ENCODE measurements around the gene CEP41.
"Not testable (repeated sequence)": the region's sequence is repeated elsewhere in the genome, so short reads cannot be mapped to it uniquely, and the experiment has no call there.

CEP41 gene

GRCh38 chr7:130454959-130455358 lies 14.1 kb upstream of the CEP41 start:
- H3K9me3 ChIP-seq (ENCODE audit: control insufficient read depth, low read length) = peaks cover 19% of the 10 kb centered on the region
- no peaks in the 10 kb centered on the region for H3K4me1 ChIP-seq (ENCODE audit: control insufficient read depth, insufficient read depth, low read length)
- no peak overlapping the region for H3K4me3 ChIP-seq (ENCODE audit: low read length)
- H3K9ac ChIP-seq (ENCODE audit: low read length) = no peak overlapping the region
- H3K27me3 ChIP-seq (replicated peaks; ENCODE audit: control insufficient read depth, insufficient read depth, low read length) = no peaks in the 10 kb centered on the region
- H3K36me3 ChIP-seq (ENCODE audit: control insufficient read depth, insufficient read depth, low read length, severe bottlenecking) = no peaks in the 10 kb centered on the region
- DNase-seq (ENCODE audit: low read depth) = no peak

DNA sequence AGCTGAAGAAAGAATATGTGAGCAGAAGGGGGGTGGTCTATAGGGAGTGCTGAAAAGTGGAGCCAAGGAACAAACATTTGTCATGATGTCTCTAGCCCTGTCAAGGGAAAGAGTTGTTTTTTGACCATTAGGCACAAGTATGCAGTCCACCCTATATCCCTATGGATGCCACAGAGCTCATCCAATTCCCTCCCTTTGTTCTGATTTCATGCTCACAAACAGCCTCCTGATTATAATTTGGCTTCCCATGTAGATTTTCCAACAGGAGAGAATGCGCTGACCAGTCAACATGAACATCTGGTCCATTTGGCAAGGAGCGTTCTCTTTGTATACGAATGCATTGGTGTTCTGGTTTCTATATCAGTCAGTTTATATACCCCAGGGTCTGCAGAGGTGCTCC lies 12.1 kb upstream of the CEP41 start:
- H3K4me3 ChIP-seq (ENCODE audit: low read length) = no peak overlapping the region
- peaks cover 7% of the 10 kb centered on the region for H3K9me3 ChIP-seq (ENCODE audit: control insufficient read depth, low read length)
- no peaks in the 10 kb centered on the region for H3K27me3 ChIP-seq (replicated peaks; ENCODE audit: control insufficient read depth, insufficient read depth, low read length)
- no peak overlapping the region for H3K9ac ChIP-seq (ENCODE audit: low read length)
- no peaks in the 10 kb centered on the region for H3K4me1 ChIP-seq (ENCODE audit: control insufficient read depth, insufficient read depth, low read length)
- H3K36me3 ChIP-seq (ENCODE audit: control insufficient read depth, insufficient read depth, low read length, severe bottlenecking) = no peaks in the 10 kb centered on the region
- DNase-seq (ENCODE audit: low read depth) = no peak

DNA sequence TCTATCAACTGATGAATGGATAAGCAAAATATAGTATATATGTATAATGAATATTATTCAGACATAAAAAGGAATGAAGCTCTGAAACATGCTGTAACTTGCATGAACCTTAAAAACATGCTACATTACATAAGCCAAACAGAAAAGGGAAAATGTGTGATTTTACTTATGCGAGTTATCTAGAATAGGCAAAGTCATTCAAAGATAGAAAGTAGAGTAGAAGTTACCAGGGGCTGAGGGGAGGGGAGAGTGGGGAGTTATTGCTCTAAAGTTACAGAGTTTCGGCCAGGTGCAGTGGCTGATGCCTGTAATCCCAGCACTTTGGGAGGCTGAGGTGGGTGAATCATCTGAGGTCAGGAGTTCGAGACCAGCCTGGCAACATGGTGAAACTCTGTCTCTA lies 10.5 kb upstream of the CEP41 start:
- H3K4me1 ChIP-seq (ENCODE audit: control insufficient read depth, insufficient read depth, low read length); DNase-seq (ENCODE audit: low read depth): not testable (repeated sequence)

DNA sequence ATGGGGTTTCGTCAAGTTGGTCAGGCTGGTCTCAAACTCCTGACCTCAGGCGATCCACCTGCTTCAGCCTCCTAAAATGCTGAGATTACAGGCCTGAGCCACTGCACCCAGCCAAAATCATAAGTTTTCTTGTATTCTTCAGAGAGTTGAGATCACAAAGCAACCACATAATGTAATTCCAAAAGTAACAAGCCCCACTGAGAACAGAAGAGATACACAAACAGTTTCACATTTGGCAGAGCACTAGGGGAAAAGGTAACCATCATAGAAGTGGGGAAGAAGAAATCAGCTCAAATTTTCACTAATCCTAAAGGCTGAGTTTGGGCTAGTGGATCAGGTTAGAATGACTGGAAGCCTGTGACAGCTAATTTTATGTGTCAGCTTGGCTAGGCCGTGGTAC lies 5.4 kb upstream of the CEP41 start:
- Histone ChIP-seq H3K27me3 (replicated peaks; ENCODE audit: control insufficient read depth, insufficient read depth, low read length) (no peaks in the 10 kb centered on the region), H3K9me3 (ENCODE audit: control insufficient read depth, low read length) (peaks cover 12% of the 10 kb centered on the region), H3K9ac (ENCODE audit: low read length) (no peak overlapping the region), H3K36me3 (ENCODE audit: control insufficient read depth, insufficient read depth, low read length, severe bottlenecking) (no peaks in the 10 kb centered on the region), H3K4me3 (ENCODE audit: low read length) (no peak overlapping the region), H3K4me1 (ENCODE audit: control insufficient read depth, insufficient read depth, low read length) (peaks cover 20% of the 10 kb centered on the region)
- DNase-seq (ENCODE audit: low read depth) = no peak

More for the DNA sequence above, 10.5 kb upstream of the CEP41 start:
- H3K9ac ChIP-seq (ENCODE audit: low read length); H3K36me3 ChIP-seq (ENCODE audit: control insufficient read depth, insufficient read depth, low read length, severe bottlenecking); H3K4me3 ChIP-seq (ENCODE audit: low read length); H3K27me3 ChIP-seq (replicated peaks; ENCODE audit: control insufficient read depth, insufficient read depth, low read length): not testable (repeated sequence)
- peaks cover 12% of the 10 kb centered on the region for H3K9me3 ChIP-seq (ENCODE audit: control insufficient read depth, low read length)

DNA sequence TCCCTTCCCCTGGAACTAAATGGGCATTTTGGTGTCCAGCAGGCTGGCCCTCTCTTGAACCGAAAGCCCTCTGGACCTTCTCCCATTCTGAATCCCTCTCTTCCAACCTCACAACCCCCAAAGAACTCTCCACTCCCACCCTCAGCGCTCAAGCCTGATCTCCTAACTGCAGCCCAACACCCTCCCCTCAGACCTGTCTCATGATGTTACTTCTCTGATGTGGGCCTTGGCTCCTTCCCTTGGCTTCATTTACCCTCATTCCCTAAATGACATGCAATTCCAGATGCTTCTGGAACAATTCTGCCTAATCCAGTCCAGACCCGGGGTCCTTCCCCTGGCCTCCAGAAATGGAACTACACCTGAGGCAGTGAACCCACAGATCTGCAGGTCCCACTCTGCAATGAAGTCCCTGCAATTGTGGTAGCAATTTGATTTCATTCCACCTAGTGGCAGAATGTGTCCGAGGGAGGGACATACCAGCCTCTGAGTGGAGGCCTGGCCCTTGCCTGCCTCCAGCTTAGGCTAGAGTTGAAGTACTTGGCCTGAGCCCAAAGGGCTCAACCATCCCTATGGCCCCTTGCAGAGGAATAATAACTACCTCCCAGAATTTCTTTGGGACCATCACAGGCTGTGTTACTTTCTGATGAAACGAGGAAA lies 4.1 kb upstream of the CEP41 start:
- Histone ChIP-seq H3K9ac (ENCODE audit: low read length) (peak overlapping the region; percentile 76), H3K9me3 (ENCODE audit: control insufficient read depth, low read length) (peaks cover 12% of the 10 kb centered on the region), H3K27me3 (replicated peaks; ENCODE audit: control insufficient read depth, insufficient read depth, low read length) (no peaks in the 10 kb centered on the region), H3K4me3 (ENCODE audit: low read length) (peak overlapping the region; percentile 60), H3K4me1 (ENCODE audit: control insufficient read depth, insufficient read depth, low read length) (peaks cover 25% of the 10 kb centered on the region), H3K36me3 (ENCODE audit: control insufficient read depth, insufficient read depth, low read length, severe bottlenecking) (no peaks in the 10 kb centered on the region)
- no peak for DNase-seq (ENCODE audit: low read depth)

- Histone ChIP-seq H3K4me1 (ENCODE audit: control insufficient read depth, insufficient read depth, low read length) (peaks cover 28% of the 10 kb centered on the region), H3K9ac (ENCODE audit: low read length) (peak overlapping the region; percentile 76)
- DNase-seq (ENCODE audit: low read depth) = peak; percentile 61
Observed at GRCh38 chr7:130444234-130444633, 3.4 kb upstream of the CEP41 start.

GRCh38 chr7:130442601-130443000 lies 1.8 kb upstream of the CEP41 start:
- H3K36me3 ChIP-seq (ENCODE audit: control insufficient read depth, insufficient read depth, low read length, severe bottlenecking) = no peaks in the 10 kb centered on the region
- no peak overlapping the region for H3K9ac ChIP-seq (ENCODE audit: low read length)
- no peaks in the 10 kb centered on the region for H3K27me3 ChIP-seq (replicated peaks; ENCODE audit: control insufficient read depth, insufficient read depth, low read length)
- peaks cover 1% of the 10 kb centered on the region for H3K9me3 ChIP-seq (ENCODE audit: control insufficient read depth, low read length)
- no peak for DNase-seq (ENCODE audit: low read depth)
- H3K4me3 ChIP-seq (ENCODE audit: low read length) = no peak overlapping the region
- peaks cover 28% of the 10 kb centered on the region for H3K4me1 ChIP-seq (ENCODE audit: control insufficient read depth, insufficient read depth, low read length)

More at GRCh38 chr7:130444234-130444633, 3.4 kb upstream of the CEP41 start:
- Histone ChIP-seq H3K36me3 (ENCODE audit: control insufficient read depth, insufficient read depth, low read length, severe bottlenecking) (no peaks in the 10 kb centered on the region), H3K27me3 (replicated peaks; ENCODE audit: control insufficient read depth, insufficient read depth, low read length) (no peaks in the 10 kb centered on the region), H3K9me3 (ENCODE audit: control insufficient read depth, low read length) (peaks cover 12% of the 10 kb centered on the region), H3K4me3 (ENCODE audit: low read length) (peak overlapping the region; percentile 60)

GRCh38 chr7:130441408-130441869 lies 623 bp upstream of the CEP41 start:
- H3K27me3 ChIP-seq (replicated peaks; ENCODE audit: control insufficient read depth, insufficient read depth, low read length) = no peaks in the 10 kb centered on the region
- H3K4me1 ChIP-seq (ENCODE audit: control insufficient read depth, insufficient read depth, low read length) = peaks cover 28% of the 10 kb centered on the region
- no peaks in the 10 kb centered on the region for H3K9me3 ChIP-seq (ENCODE audit: control insufficient read depth, low read length)
- peak; percentile 16 for DNase-seq (ENCODE audit: low read depth)
- no peaks in the 10 kb centered on the region for H3K36me3 ChIP-seq (ENCODE audit: control insufficient read depth, insufficient read depth, low read length, severe bottlenecking)
- peak overlapping the region; percentile 93 for H3K4me3 ChIP-seq (ENCODE audit: low read length)
- peak overlapping the region; percentile 72 for H3K9ac ChIP-seq (ENCODE audit: low read length)

- no peak overlapping the region for H3K9ac ChIP-seq (ENCODE audit: low read length)
- no peak overlapping the region for H3K4me3 ChIP-seq (ENCODE audit: low read length)
- no peaks in the 10 kb centered on the region for H3K9me3 ChIP-seq (ENCODE audit: control insufficient read depth, low read length)
- no peak for DNase-seq (ENCODE audit: low read depth)
- peaks cover 23% of the 10 kb centered on the region for H3K4me1 ChIP-seq (ENCODE audit: control insufficient read depth, insufficient read depth, low read length)
- H3K27me3 ChIP-seq (replicated peaks; ENCODE audit: control insufficient read depth, insufficient read depth, low read length) = no peaks in the 10 kb centered on the region
- H3K36me3 ChIP-seq (ENCODE audit: control insufficient read depth, insufficient read depth, low read length, severe bottlenecking) = no peaks in the 10 kb centered on the region
Observed at GRCh38 chr7:130436253-130436652, 4.6 kb downstream of the CEP41 start.

DNA sequence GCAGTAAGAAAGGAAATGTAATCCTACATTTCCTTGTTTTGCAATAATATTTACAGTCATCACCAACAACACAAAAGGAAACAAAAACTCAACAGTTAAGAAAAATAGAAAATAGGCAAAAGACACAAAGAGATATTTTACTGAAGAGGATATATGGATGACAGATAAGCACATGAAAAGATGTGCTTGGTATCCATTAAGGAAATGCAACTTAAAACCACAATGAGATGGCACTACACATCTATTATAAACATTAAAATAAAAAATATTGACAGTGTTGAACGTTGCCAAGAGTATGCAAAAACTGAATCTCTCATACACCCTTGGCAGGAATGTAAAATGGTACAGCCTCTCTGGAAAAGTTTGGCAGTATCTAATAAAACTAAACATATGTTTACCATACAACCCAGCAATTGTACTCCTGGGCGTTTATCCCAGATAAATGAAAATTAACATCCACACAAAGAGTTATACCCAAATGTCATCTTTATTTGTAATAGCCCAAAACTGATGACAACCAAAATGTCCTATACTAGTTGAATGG lies 5.4 kb downstream of the CEP41 start:
- peaks cover 29% of the 10 kb centered on the region for H3K4me1 ChIP-seq (ENCODE audit: control insufficient read depth, insufficient read depth, low read length)
- no peak overlapping the region for H3K9ac ChIP-seq (ENCODE audit: low read length)
- no peaks in the 10 kb centered on the region for H3K9me3 ChIP-seq (ENCODE audit: control insufficient read depth, low read length)
- no peak overlapping the region for H3K4me3 ChIP-seq (ENCODE audit: low read length)
- no peak for DNase-seq (ENCODE audit: low read depth)
- no peaks in the 10 kb centered on the region for H3K36me3 ChIP-seq (ENCODE audit: control insufficient read depth, insufficient read depth, low read length, severe bottlenecking)
- no peaks in the 10 kb centered on the region for H3K27me3 ChIP-seq (replicated peaks; ENCODE audit: control insufficient read depth, insufficient read depth, low read length)

- peaks cover 32% of the 10 kb centered on the region for H3K4me1 ChIP-seq (ENCODE audit: control insufficient read depth, insufficient read depth, low read length)
- no peak overlapping the region for H3K4me3 ChIP-seq (ENCODE audit: low read length)
- H3K36me3 ChIP-seq (ENCODE audit: control insufficient read depth, insufficient read depth, low read length, severe bottlenecking) = no peaks in the 10 kb centered on the region
- no peaks in the 10 kb centered on the region for H3K9me3 ChIP-seq (ENCODE audit: control insufficient read depth, low read length)
- no peak for DNase-seq (ENCODE audit: low read depth)
- no peaks in the 10 kb centered on the region for H3K27me3 ChIP-seq (replicated peaks; ENCODE audit: control insufficient read depth, insufficient read depth, low read length)
- no peak overlapping the region for H3K9ac ChIP-seq (ENCODE audit: low read length)
Observed at GRCh38 chr7:130433301-130433700, 7.5 kb downstream of the CEP41 start.

DNA sequence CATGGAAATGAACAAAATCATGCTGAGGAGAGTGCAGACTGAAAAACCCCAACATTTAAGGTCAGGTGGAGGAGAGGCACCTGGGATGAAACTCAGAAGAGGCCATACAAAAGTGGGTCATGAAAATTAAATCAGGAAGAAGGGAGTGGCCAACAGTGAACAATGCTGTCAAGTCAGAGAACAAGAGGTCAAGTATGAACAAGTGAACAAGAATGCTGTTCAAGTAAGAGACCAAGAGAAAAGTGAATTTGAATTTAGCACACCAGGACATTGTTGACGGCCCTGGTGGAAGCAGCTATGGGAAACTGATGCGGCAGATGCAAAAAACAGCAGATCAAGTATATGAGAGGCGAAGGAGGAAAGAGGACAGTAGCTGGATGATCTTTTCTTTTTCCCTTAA lies 7.9 kb downstream of the CEP41 start:
- peak; percentile 44 for DNase-seq (ENCODE audit: low read depth)
- Histone ChIP-seq H3K27me3 (replicated peaks; ENCODE audit: control insufficient read depth, insufficient read depth, low read length) (no peaks in the 10 kb centered on the region), H3K9me3 (ENCODE audit: control insufficient read depth, low read length) (no peaks in the 10 kb centered on the region), H3K36me3 (ENCODE audit: control insufficient read depth, insufficient read depth, low read length, severe bottlenecking) (no peaks in the 10 kb centered on the region), H3K4me3 (ENCODE audit: low read length) (no peak overlapping the region), H3K9ac (ENCODE audit: low read length) (no peak overlapping the region), H3K4me1 (ENCODE audit: control insufficient read depth, insufficient read depth, low read length) (peaks cover 32% of the 10 kb centered on the region)

Measured in adipocyte (in vitro differentiated cells).